Coronary artery (tissue), 2 donors: Measurements from ENCODE around the gene EFCAB6.

Experiments used
- DNase-seq: peaks from one replicate; pipeline ENCODE4 v3.0.0-alpha.2; 2017; ENCODE audit warnings: low spot score
- H3K27ac ChIP-seq, 2 donors: fragments of 200-600 bp; sonication (generic); one replicate each; pipeline ENCODE4 v1.5.1; 2016 to 2019
- H3K4me3 ChIP-seq: fragments of 200-600 bp; sonication (generic); 2 replicates; pipeline ENCODE4 v1.5.1; 2016; ENCODE audit warnings: mild to moderate bottlenecking, moderate library complexity
- TF ChIP-seq, protein P1 (sequence below): fragments of 200-600 bp; sonication (generic); IDR thresholded peaks from one replicate; pipeline ENCODE4 v1.5.1; 2019; ENCODE audit warnings: antibody characterized with exemption

Gene EFCAB6

DNA sequence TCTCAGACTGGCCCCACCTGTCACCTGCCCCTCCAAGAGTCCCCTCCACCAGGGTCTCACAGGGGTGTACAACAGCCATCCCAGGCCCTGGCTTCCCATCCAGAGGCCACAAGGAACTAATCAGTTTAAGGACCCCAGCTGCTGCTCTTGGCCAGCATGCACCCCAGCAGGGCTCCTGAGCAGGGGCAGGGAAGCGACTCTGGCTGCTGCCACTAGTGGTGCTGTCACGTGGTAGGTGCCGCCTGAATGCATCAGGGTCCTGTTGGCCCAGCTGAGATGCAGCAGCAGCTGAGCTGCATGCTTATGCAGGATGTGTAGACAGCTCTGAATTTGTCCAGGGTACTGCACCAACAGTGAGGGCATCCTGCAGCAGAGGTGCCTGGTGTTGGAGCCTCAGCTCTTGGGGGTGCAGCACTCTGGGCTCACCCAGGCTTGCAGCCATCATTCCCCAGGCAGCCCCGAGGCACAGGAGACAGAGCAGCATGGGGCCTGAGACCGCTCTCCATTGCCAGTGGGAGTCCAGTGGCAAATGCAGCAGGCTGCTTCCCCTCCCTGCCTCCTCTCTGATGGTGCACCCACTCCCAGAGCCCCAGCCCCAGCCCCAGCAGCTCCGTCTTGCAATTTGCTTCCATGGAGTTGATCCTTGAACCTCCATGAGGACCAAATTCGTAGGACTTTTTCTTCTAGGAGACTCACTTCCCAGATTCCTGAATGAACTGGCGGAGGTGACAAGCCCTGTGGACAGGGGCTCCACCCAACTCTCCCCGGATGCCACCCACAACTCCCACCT is 301.6 kb downstream of the EFCAB6 start:
- no peak for DNase-seq
- Histone ChIP-seq H3K4me3 (no peak overlapping the region), H3K27ac (no peak overlapping the region)
- TF ChIP-seq, protein P1, sequence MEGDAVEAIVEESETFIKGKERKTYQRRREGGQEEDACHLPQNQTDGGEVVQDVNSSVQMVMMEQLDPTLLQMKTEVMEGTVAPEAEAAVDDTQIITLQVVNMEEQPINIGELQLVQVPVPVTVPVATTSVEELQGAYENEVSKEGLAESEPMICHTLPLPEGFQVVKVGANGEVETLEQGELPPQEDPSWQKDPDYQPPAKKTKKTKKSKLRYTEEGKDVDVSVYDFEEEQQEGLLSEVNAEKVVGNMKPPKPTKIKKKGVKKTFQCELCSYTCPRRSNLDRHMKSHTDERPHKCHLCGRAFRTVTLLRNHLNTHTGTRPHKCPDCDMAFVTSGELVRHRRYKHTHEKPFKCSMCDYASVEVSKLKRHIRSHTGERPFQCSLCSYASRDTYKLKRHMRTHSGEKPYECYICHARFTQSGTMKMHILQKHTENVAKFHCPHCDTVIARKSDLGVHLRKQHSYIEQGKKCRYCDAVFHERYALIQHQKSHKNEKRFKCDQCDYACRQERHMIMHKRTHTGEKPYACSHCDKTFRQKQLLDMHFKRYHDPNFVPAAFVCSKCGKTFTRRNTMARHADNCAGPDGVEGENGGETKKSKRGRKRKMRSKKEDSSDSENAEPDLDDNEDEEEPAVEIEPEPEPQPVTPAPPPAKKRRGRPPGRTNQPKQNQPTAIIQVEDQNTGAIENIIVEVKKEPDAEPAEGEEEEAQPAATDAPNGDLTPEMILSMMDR, result no peak

DNA sequence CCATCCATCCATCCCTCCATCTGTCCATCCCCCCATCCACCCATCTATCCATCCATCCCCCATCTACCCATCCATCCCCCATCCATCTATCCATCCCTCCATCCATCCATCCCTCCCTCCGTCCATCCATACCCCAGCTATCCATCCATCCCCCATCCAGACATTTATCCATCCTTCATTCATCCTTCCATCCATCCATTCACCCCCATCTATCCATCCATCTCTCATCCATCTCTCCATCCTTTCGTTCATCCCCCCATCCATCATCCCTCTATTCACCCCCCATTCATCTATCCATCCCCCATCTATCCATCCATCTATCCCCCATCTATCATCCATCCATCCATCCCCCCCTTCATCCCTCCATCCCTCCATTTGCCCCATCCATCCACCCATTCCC is 302.8 kb downstream of the EFCAB6 start:
- TF ChIP-seq, protein P1, result no peak
- Histone ChIP-seq H3K27ac (no peak overlapping the region), H3K4me3 (no peak overlapping the region)
- no peak for DNase-seq

DNA sequence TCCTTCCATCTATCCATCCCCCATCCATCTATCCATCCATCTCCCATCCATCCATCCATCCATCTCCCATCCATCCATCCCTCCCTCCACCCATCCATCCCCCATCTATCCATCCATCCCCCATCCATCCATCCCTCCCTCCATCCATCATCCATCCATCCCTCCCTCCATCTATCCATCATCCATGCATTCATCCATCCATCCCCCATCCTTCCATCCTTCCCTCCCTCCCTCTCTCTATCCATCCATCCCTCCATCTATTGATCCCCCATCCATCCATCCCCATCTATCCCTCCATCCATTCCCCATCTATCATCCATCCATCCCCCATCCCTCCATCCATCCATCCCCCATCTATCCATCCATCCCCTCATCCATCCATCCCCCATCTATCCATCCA is 303.6 kb downstream of the EFCAB6 start:
- no peak overlapping the region for H3K4me3 ChIP-seq
- TF ChIP-seq, protein P1, result no peak
- H3K27ac ChIP-seq, result no peak overlapping the region
- no peak for DNase-seq

GRCh38 chr22:43507235-43507634 is 304.9 kb downstream of the EFCAB6 start:
- Histone ChIP-seq H3K4me3 (no peak overlapping the region), H3K27ac (no peak overlapping the region)
- DNase-seq, result no peak
- TF ChIP-seq, protein P1, result no peak

- no peak overlapping the region for H3K27ac ChIP-seq
- TF ChIP-seq, protein P1, result no peak
- DNase-seq, result no peak
- H3K4me3 ChIP-seq, result no peak overlapping the region
Observed at GRCh38 chr22:43506487-43506886, 305.6 kb downstream of the EFCAB6 start.

- no peak for DNase-seq
- H3K27ac ChIP-seq, result no peak overlapping the region
- TF ChIP-seq, protein P1, result no peak
- no peak overlapping the region for H3K4me3 ChIP-seq
Observed at GRCh38 chr22:43505896-43506295, 306.2 kb downstream of the EFCAB6 start.

GRCh38 chr22:43505423-43505822 is 306.7 kb downstream of the EFCAB6 start:
- DNase-seq, result no peak
- TF ChIP-seq, protein P1, result no peak
- Histone ChIP-seq H3K27ac (no peak overlapping the region), H3K4me3 (no peak overlapping the region)
